DLD1 (cell line): Measurements from ENCODE around the gene CFC1.
"Not testable (repeated sequence)": the region's sequence is repeated elsewhere in the genome, so short reads cannot be mapped to it uniquely, and the experiment has no call there.

Experiments used
- in situ Hi-C: cut with HindIII; loops from 2 replicates; pipeline ENCODE4 v1.10.0; 2017; ENCODE audit warnings: low sequenced_read_pairs

Gene CFC1

GRCh38 chr2:130599393-130599792, at the start of gene CFC1:
TSS of gene CFC1 (minus strand) at chr2:130599575. CDS start at chr2:130599287, 288 bp downstream.
- in situ Hi-C loops: not testable (repeated sequence)

DNA sequence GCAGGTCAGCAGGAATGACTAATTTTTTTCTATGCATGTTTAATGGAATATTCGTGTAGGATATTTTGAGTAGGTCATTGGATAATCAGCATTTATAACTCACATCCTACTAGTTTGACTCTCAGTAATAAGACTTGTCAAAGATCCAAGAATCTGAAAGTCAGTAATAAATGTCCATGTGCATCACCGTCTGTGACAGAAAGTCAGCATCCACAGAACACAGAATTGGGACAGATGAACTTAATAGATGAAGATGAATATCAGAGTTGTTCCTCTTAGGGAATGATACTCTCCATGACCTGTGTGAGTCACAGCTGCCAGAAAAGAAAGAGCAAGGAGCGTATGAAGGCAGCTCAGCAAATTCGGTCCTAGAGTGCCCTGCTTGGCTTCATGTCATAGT, 42.3 kb upstream of the CFC1 start:
- in situ Hi-C loops: not testable (repeated sequence)

DNA sequence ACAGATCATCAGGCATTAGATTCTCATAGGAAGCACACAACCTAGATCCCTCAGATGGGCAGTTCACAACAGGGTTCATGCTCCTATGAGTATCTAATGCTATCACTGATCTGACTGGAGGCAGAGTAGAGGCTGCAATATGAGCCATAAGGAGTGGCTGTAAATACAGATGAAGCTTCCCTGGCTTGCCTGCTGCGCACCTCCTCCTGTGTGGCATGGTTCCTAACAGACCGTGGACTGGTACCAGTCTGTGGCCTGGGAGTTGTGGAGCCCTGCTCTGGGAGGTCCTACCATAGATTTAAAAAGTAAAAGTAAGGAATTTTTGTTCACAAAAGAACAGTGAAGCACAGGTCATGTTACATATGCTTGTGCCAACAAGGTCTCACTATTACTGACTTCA, 39.6 kb upstream of the CFC1 start:
- in situ Hi-C loops: not testable (repeated sequence)

DNA sequence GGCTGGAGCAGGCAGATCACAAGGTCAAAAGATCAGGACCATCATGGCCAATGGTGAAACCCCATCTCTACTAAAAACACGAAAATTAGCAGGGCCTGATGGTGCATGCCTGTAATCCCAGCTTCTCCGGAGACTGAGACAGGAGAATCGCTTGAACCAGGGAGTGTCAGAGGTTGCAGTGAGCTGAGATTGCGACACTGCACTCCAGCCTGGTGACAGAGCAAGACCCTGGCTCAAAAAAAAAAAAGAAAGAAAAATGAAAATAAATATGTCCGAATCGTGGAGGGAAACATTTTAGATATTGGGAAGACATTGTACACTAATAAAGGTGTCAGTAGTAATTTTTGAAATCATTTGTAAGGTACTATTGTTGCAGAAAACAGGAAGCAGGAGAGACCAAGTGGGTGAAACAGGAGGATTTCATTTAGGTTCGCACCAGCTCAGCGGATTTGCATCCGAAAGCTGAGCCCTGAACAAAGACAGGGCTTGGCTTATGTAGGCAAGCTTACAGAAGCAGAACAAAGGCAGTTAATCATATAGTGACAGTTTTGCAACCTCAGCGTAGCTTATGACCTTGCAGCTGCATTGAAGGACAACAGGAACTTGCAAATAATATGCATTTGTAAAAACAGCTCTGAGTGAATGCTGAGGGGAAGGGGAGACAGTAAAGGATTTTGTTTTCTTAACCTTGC, 29.6 kb upstream of the CFC1 start:
- in situ Hi-C loops: not testable (repeated sequence)

GRCh38 chr2:130611140-130611539, 11.8 kb upstream of the CFC1 start, which contains the start of gene POTEJ:
TSS of gene POTEJ (plus strand) at chr2:130611440. CDS start at chr2:130611533, 93 bp downstream.
- in situ Hi-C loops: not testable (repeated sequence)

- in situ Hi-C loops: not testable (repeated sequence)
Observed at GRCh38 chr2:130610486-130610885, 11.1 kb upstream of the CFC1 start.

GRCh38 chr2:130609002-130609920, 9.9 kb upstream of the CFC1 start:
- in situ Hi-C loops: not testable (repeated sequence)

- in situ Hi-C loops: not testable (repeated sequence)
Observed at GRCh38 chr2:130608276-130609001, 9.1 kb upstream of the CFC1 start.

GRCh38 chr2:130601648-130602302, 2.4 kb upstream of the CFC1 start:
- in situ Hi-C loops: not testable (repeated sequence)

GRCh38 chr2:130599926-130600325, 551 bp upstream of the CFC1 start:
- in situ Hi-C loops: not testable (repeated sequence)

- in situ Hi-C loops: not testable (repeated sequence)
Observed at GRCh38 chr2:130598463-130598862, 912 bp downstream of the CFC1 start.

DNA sequence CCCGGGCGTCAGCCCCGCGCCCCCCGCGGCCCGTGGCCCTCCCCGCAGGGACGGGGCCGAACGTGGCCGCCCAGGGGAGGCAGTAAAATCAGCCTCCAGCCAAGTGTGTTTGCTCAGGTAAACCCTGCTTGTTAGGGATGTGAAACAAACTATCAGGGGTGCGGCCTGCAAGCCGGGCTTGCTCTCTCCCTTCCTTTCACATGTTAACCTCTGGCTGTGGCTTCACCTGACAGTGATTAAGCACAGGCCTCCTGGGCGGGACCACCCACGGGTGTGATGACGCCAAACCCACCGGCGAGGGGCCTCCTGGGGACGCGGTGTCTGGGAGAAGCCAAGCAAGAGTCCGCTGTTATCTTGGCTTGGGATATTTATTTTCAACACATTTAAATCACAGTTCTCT, 1.4 kb downstream of the CFC1 start:
- in situ Hi-C loops: not testable (repeated sequence)

- in situ Hi-C loops: not testable (repeated sequence)
Observed at GRCh38 chr2:130596757-130597156, 2.6 kb downstream of the CFC1 start.

GRCh38 chr2:130594011-130594410, 5.4 kb downstream of the CFC1 start:
- in situ Hi-C loops: not testable (repeated sequence)

DNA sequence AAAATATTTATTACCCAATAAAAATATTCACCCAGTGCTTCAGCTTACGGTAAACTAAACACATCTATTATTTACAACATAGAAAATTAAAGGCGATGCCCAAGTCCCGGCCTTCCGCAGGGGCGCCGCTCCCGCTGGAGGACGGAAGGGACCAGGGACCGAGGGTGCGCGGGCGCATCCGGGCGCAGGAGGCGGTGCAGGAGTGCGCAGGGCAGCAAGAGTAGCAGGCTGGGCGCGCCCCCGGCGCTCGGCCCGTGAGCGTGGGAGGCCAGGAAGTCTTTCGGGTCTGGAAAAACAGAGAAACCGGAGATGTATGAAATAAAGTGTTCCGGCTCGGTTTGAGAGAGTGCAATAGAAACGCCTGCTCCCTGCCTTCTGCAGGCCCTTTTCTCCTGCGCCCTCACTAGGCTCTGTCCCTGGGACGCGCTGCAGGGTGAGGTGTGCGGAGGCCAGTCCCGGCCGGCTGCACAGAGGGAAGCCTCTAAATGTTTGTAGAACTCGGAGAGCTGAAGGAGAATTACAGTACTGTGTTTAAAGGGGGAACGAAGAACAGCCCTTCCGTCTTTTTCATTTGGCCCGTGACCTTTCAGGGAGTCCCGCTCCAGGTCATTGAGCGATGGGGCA, 6.5 kb downstream of the CFC1 start:
- in situ Hi-C loops: not testable (repeated sequence)

DNA sequence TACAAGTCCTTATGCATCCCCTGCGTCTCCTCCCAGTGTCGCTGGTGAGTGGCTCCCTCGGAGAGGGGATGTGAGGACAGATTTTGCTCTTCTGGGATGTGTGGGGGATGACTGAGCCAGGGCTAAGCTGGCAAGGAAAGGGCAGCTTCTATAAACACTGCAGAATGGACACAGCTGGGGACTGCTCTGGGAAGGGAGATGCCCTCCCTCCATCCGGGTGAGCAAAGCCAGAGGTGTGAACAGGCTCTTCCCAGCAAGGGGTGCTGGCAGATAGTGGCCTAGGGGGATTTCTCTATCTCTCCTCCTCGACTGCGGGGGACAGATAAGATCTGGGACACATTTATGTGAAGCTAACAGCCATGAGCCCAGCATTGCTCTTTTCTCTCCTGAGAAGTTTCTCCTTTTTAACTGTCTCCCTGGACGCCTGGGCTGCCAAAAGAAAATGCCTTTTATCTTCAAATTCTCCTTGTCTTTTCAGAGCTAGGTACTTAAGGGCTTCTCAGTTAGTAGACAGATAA, 8.5 kb downstream of the CFC1 start:
- in situ Hi-C loops: not testable (repeated sequence)

GRCh38 chr2:130590170-130590841, 9.1 kb downstream of the CFC1 start:
- in situ Hi-C loops: not testable (repeated sequence)

GRCh38 chr2:130588688-130589458, 10.5 kb downstream of the CFC1 start:
- in situ Hi-C loops: not testable (repeated sequence)

DNA sequence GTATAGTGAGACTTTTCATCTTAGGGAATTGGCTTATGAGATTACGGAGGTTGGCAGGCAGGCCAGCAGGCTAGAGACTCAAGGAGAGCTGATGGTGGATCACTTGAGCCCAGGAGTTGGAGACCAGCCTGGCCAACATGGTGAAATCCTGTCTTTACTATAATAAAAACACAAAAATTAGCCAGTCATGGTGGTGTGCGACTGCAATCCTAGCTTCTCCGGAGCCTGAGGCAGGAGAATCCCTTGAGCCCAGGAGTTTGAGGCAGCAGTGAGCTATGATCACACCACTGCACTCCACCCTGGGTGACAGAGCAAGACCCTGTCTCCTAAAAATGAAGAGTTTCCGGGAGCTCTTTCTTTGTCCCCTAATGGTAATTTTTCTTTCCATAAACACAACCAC, 14.6 kb downstream of the CFC1 start:
- in situ Hi-C loops: not testable (repeated sequence)
